CD4-positive, alpha-beta T cell treated with Interleukin-1 beta for 1 hour (primary cell): Measurements from ENCODE around the gene ARPP21.
"Not testable (repeated sequence)": the region's sequence is repeated elsewhere in the genome, so short reads cannot be mapped to it uniquely, and the experiment has no call there.

Experiments used
- DNase-seq, 2 donors: peaks; one replicate each; pipeline ENCODE4 v3.0.0-alpha.2; 2020 to 2022

Gene ARPP21

DNA sequence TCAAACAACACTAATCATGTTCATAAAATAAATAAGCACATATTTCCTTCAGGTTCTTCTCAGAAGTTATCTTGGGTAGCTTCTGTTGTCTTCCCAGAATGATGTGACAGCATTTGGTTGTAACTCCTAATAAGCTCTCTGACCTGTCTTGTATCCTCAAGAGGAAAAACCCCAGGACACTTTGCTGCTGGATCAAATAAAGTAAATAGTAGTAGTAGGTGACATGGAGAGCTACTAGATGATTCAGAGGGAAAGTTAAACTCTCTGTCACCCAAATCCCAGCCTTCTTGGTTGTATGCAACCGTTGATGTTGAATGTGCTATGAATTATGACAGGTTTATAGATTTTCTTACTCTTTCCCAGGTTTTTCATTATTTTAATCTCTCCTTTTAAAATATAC, 143.0 kb downstream of the ARPP21 start:
- DNase-seq: no peak

DNA sequence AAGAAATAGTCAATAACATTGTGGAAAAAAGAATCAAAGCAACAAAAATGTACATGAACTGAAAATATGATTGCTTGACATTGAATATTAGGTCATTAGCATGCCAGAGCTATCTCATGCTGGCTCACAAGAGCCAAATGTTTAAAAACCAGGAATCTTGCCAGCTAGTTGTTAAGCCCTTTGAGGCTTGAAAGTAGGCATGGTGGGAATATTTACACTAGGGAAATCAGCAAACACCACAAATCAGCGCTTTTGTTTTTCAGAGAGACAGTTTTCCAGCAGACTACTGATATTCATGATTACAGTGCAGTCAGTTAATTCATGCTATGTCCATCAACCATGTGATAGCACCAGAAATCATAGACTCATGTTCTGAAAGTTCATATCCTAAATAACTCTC, 144.8 kb downstream of the ARPP21 start:
- no peak for DNase-seq

DNA sequence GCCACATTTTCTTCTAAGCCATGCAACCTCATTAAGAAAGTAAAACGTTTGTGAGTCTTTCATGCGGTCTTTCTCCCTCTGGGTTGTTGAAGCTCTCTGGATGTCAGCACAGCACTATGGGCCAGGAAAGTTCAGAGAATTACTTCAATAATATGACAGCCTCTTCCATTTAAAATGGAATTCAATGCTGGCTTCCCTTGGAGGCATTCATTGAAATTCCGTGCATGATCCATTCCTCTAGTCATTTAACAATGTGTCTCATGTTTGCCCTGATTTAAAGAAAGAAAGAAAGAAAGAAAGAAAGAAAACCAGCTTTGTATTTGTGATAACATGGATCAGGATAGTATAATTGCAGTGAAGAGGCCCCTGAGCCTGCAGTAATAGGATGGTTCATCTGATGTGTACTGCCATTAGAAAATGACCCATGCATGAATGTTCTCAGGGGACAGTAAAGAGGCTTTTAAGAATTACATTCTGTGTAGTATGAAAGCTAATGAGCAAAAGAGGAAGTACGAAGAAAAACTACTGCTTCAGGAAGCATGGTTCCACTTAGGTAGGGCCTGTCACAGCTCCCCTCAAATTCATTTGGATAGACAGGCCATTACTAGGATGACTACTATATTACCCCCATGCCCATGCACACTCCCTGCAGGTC, 146.0 kb downstream of the ARPP21 start:
- DNase-seq: no peak

DNA sequence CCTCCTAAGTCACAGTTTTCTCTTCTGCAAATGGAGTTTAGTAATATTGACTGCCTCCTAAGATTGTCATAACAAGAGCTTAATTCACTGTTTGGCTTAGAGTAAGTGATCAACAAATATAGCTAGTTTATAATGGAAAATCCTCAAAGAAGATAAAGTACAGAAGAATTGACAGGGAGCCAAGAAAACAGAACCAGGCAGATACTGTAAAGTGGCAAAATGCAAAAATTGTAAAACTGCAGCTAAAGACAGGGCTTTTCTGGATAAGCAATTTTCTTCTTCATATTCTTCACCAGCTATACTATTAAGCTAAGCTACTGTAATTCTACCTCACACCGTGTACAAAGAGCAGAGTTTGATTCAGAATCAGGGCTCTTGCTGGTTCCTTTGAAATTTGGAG, 148.6 kb downstream of the ARPP21 start:
- no peak for DNase-seq

DNA sequence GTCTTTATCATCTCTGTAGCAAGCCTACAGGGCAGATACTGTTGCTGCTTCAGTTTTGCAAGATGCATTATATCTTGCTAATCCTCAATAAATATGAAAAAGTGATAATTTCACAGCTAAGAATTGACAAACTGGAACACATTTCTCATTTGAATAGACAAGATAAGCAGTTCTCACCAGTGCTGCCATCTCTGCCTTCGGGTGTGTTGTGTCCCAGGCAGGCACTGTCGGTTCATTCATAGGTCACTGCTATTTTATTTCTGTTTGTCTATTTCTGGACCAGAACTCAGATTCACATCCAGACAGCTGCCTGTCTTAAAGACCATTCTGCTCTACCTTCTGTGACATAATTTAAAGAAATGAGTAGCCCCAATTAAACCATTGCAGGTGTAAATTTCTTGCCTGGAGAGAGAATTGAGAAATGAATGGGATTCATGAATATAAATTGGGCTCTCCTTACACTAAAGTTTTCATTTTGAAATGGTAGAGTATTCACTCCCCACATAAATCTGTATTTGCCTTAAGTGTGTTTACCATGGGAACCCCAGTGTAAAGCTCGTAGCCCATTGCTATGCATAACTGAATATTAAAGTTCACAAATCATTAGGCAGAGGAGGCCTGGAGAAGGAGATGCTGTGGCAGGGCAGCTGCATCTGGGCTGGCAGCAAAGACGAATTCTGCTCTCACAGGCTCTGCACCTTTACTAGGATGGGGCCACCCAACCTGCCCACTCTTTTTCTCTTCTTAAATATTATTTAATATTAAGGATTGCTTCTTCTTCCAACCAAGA, 149.9 kb downstream of the ARPP21 start:
- DNase-seq: no peak

DNA sequence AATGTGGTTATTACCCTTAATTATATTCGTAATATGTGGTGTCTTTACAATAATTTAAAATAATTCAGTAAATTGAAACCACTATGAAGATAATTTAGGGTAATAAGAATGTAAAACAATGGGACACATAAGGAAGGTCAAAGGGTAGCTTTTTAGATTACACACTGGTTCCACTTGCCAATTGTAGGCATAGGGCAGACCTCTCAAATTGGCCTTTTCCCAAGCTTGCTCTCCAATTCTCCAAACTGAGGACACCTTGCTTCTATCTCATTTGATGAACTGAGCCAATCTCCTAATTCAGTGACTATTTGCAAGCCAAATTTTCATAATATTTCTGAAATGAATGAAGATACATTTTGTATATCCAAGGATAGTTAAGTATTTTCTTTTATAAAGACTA, 151.4 kb downstream of the ARPP21 start:
- no peak for DNase-seq

DNA sequence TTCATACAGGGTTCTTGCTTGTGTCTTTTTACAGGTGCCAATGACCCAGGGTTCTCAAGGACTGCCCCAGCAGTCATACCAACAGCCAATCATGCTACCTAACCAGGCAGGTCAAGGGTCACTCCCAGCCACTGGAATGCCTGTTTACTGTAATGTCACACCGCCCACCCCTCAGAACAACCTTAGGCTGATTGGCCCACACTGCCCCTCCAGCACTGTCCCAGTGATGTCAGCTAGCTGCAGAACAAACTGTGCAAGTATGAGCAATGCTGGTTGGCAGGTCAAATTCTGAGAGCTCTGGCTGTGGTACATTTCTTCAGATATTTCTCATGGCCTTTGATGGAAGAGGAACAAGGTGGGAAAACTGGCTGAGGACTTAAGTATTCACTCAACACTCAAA, 154.3 kb downstream of the ARPP21 start:
- no peak for DNase-seq

DNA sequence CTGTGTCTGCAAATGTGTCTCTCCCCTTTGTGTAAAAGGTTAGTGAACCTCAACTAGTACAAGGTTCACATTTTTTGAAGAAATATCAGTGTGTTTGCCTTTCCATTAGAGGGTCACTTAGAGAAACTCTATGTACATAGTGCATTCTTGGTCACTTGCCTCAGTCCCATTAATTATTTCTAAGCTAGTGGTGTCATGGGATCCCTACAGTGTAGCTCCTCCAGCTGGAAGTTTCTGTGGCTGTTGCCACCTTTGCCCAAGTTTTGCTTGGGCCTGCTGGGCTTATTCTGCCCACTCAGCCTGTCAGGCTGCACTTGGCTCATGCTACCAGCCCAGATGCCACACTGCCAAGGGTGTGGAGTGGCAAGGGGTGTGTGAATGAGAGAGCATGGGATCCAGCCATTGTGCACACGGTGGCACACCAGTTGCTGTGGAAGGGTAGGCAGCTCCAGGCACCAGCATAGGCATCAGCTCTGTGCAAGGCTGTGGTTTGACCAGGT, 161.7 kb downstream of the ARPP21 start:
- DNase-seq: no peak

DNA sequence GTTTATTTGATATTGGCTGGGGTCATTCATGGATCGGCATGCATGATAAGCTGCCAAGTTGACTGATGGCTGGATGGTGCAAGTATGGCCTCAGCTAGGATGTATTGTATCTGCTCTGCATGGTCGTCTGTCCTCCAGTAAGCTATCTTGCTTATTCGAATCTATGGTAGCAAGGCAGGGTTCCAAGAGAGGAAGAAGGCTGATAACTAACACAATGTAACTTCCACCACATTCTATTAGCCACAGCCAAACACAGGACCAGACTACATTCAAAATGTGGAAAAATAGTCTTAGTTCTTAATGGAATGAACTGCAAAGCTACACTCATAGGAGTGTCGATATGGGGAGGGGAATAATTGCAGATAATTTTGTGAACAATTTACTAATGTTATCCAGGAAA, 175.2 kb downstream of the ARPP21 start:
- no peak for DNase-seq

DNA sequence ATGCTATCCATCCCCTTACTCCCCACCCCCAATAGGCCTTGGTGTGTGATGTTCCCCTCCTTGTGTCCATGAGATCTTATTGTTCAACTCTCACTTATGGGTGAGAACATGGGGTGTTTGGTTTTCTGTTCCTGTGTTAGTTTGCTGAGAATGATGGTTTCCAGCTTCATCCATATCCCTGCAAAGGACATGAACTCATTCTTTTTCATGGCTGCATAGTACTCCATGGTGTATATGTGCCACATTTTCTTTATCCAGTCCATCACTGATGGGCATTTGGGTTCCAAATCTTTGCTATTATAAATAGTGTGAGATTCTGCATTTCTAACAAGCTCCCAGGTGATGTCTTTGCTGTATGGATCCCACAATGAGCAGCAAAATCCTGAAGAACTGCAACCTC, 176.5 kb downstream of the ARPP21 start:
- DNase-seq: not testable (repeated sequence)

DNA sequence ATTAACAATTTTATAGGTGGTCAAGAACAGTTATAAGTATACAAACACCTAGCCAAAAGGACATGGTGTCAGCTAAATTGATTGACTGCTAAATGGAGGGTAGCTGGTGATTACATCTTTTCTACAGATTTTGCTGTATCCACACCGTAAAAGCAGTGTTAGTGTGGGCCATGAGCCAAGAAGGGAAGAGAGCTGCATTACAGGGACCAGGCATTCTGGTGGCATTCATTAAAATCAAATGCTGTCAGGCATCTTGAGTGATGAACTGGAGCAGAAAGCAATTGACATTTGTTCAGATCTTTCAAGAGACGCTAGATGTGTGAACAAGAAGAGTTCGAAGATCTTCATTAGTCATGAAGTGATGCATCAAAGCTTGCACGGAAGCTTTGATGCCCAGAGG, 177.9 kb downstream of the ARPP21 start:
- DNase-seq: no peak

DNA sequence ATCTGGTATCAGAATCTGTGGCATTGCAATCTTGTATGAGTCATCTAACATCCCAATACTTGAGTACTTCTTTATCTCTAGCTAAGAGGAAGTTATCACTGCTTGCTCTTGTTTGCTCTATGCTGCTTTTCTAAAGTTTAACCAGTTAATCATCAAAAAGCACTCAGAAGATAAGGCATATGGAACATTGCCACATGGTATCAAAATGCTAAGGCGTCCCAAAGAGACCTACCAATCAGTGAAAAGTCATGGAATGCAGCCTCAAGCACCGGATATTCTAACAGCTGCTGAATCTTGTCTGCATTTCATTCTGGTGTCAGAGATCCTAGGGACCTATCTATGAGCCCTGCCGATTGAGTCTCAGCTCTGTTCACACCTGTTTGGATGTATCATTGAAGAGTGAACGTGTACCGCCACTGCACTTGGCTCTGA, 192.8 kb downstream of the ARPP21 start:
- DNase-seq: no peak
